K562 (cell line): Measurements from ENCODE around the gene SDF4. TPM values are rescaled to one million over a fixed set of nuclear protein-coding genes. Genes with fewer than 3 reads are reported as not detected.

ENCODE experiments used
- ATAC-seq: fragments of 200-7000 bp; cut with Tn5 transposase; 3 replicates; pipeline ENCODE4 v1.9.1; 2020; ENCODE audit warnings: moderate library complexity
- BruUV-seq: library from RNA; stranded (reverse); fragments of 400-500 nt; replicated peaks from 2 replicates; lab custom pipeline; 2021; lab: Mats Ljungman, UMichigan
- CTCF ChIA-PET: fragments of 300-600 bp; formaldehyde crosslinking; extraction: SDS; loops from one replicate; lab custom pipeline; 2021; ENCODE audit warnings: low intra/inter-chr PET ratio; lab: Yijun Ruan, JAX
- POLR2A ChIA-PET: fragments of 300-600, 350-650 bp; sonication (Branson Sonifier 250); formaldehyde crosslinking; extraction: SDS; loops from one replicate; lab custom pipeline; 2021; ENCODE audit warnings: antibody characterized with exemption, inconsistent platforms; lab: Yijun Ruan, JAX
- DNase-seq, 4 experiments: peaks; one replicate each; pipeline versions ENCODE4 v3.0.0 to v3.0.0-alpha.2; 2011 to 2018; ENCODE audit warnings: low spot score in 3 of 4, mixed read lengths in 3 of 4; ENCODE audit errors: extremely low read depth in 1 of 4
- FAIRE-seq: peaks from 2 replicates; lab custom pipeline; 2011; peaks lifted over from hg19 to GRCh38; lab: Jason Lieb, UNC
- H2AFZ ChIP-seq: 2 replicates; pipeline ENCODE4 v1.6.0; 2011; ENCODE audit warnings: low read depth, low read length, control low read depth, inconsistent platforms
- H3K27ac ChIP-seq: fragments of 200-600 bp; 3 replicates; pipeline ENCODE4 v1.8.0; 2011; ENCODE audit warnings: low read depth, mild to moderate bottlenecking, control low read depth, inconsistent platforms, low read length, moderate library complexity, mixed read lengths; ENCODE audit errors: extremely low read depth
- H3K27me3 ChIP-seq, 2 experiments: fragments of 300-600 bp in 1 of 2; 2 replicates in 1 of 2; 3 replicates in 1 of 2; pipeline versions ENCODE4 v1.6.0 to v1.8.0; 2011; ENCODE audit warnings: inconsistent platforms in 2 of 2, low read length in 2 of 2, mild to moderate bottlenecking in 1 of 2, mixed read lengths in 1 of 2, moderate library complexity in 1 of 2; ENCODE audit not compliant: control insufficient read depth in 2 of 2, insufficient read depth in 2 of 2
- H3K36me3 ChIP-seq: fragments of 300-600 bp; 3 replicates; pipeline ENCODE4 v1.8.0; 2011; ENCODE audit warnings: mild to moderate bottlenecking, low read length, inconsistent platforms; ENCODE audit not compliant: control insufficient read depth, insufficient read depth
- H3K4me1 ChIP-seq, 2 experiments: fragments of 200-600 bp in 1 of 2; replicated peaks in 1 of 2; 2 replicates in 1 of 2; 3 replicates in 1 of 2; pipeline versions ENCODE4 v1.5.1 to v1.8.0; 2011; ENCODE audit warnings: inconsistent platforms in 2 of 2, low read length in 2 of 2, mild to moderate bottlenecking in 1 of 2, mixed read lengths in 1 of 2, moderate library complexity in 1 of 2; ENCODE audit not compliant: control insufficient read depth in 2 of 2, insufficient read depth in 2 of 2
- H3K4me2 ChIP-seq: 2 replicates; pipeline ENCODE4 v1.6.1; 2011; ENCODE audit warnings: low read length, control low read depth, inconsistent platforms, mixed read lengths; ENCODE audit not compliant: insufficient read depth
- H3K4me3 ChIP-seq: fragments of 200-600 bp; sonication (generic), shearing (Covaris generic); 2 replicates; pipeline ENCODE4 v1.5.1; 2016; ENCODE audit warnings: control low read depth, inconsistent platforms
- H3K79me2 ChIP-seq: fragments of 200-600 bp; 3 replicates; pipeline ENCODE4 v1.8.0; 2011; ENCODE audit warnings: low read length, inconsistent platforms; ENCODE audit not compliant: control insufficient read depth, insufficient read depth
- H3K9ac ChIP-seq, 2 experiments: 2 replicates each; pipeline versions ENCODE4 v1.6.0 to v1.6.1; 2011; ENCODE audit warnings: low read depth in 2 of 2, low read length in 2 of 2, control low read depth in 1 of 2, inconsistent platforms in 1 of 2, mild to moderate bottlenecking in 1 of 2, mixed read lengths in 1 of 2; ENCODE audit not compliant: insufficient read depth in 1 of 2
- H3K9me1 ChIP-seq: one replicate; pipeline ENCODE4 v1.6.0; 2011; ENCODE audit warnings: inconsistent platforms, mild to moderate bottlenecking, low read length, moderate library complexity; ENCODE audit not compliant: control insufficient read depth, insufficient read depth
- H3K9me3 ChIP-seq: replicated peaks from 2 replicates; pipeline ENCODE4 v1.5.1; 2011; ENCODE audit warnings: low read depth, low read length, inconsistent platforms; ENCODE audit not compliant: control insufficient read depth, insufficient read depth
- H4K20me1 ChIP-seq: replicated peaks from 2 replicates; pipeline ENCODE4 v1.6.1; 2011; ENCODE audit warnings: low read length, inconsistent platforms, mixed read lengths; ENCODE audit not compliant: control insufficient read depth, insufficient read depth
- ETV6 ChIP-seq, 3 experiments: fragments of 150-350 bp in 1 of 3; sonication (generic) in 1 of 3; formaldehyde crosslinking in 1 of 3; IDR thresholded peaks; 2 replicates each; pipeline versions ENCODE4 v1.6.1 to v1.8.0; 2014 to 2022; ENCODE audit warnings: borderline replicate concordance in 2 of 3, low read depth in 2 of 3, antibody characterized with exemption in 1 of 3, low read length in 1 of 3, mild to moderate bottlenecking in 1 of 3, missing genetic modification reagents in 1 of 3
- POLR2G ChIP-seq: fragments of 200-400 bp; formaldehyde crosslinking; IDR thresholded peaks from 2 replicates; pipeline ENCODE4 v1.6.1; 2017; ENCODE audit warnings: low read depth, mild to moderate bottlenecking, antibody characterized with exemption, low read length, moderate library complexity
- RBFOX2 ChIP-seq: fragments of 200-400 bp; formaldehyde crosslinking; IDR thresholded peaks from 2 replicates; pipeline ENCODE4 v1.6.1; 2017; ENCODE audit warnings: low read depth, mild to moderate bottlenecking, low read length, moderate library complexity
- ZNF280B ChIP-seq: fragments of 250-450 bp; sonication (Bioruptor Pico); IDR thresholded peaks from 2 replicates; pipeline ENCODE4 v1.5.1; 2021; ENCODE audit warnings: mild to moderate bottlenecking
- WGBS: fragments of 100-300 bp; shearing (Covaris generic); methylation state at CpG from one replicate; pipeline ENCODE4 v1.1.6; 2016; ENCODE audit warnings: low coverage, mixed read lengths; ENCODE audit not compliant: insufficient coverage; ENCODE audit errors: missing lambda C conversion rate; 5-methylcytosine and 5-hydroxymethylcytosine counted together
- in situ Hi-C: fragments of 300-500 bp; cut with MboI; formaldehyde crosslinking; loops from 4 replicates; pipeline ENCODE4 v1.15.0; 2018; ENCODE audit warnings: inconsistent platforms, mixed read lengths
- intact Hi-C: fragments of 100-400 bp; cut with micrococcal nuclease; formaldehyde crosslinking; loops from 2 replicates; pipeline ENCODE4 v1.14.2; 2022
- polyA plus RNA-seq, 8 experiments: library from polyadenylated mRNA; depleted of rRNA in 4 of 8; stranded (reverse) in 5 of 8; unstranded in 3 of 8; fragments of >200 nt; fragmentation: Nextera tagmentation in 2 of 8; fragmentation: Illumina TruSeq in 1 of 8; extraction: Ambion mirVana in 2 of 8; extraction: Trizol in 1 of 8; gene quantifications; 2 replicates each; pipeline versions ENCODE4 v1.2.1 to v1.2.3, GENCODE V29; 2011 to 2014; ENCODE audit warnings: inconsistent platforms in 1 of 8, missing spikeins in 1 of 8
- total RNA-seq, 7 experiments: library from RNA; depleted of rRNA in 6 of 7; stranded (reverse); fragments of >200 nt in 6 of 7; fragmentation: Illumina TruSeq in 2 of 7; extraction: Trizol in 2 of 7; gene quantifications; 2 replicates each; pipeline versions ENCODE4 v1.2.1 to v1.2.3, GENCODE V29; 2011 to 2021; ENCODE audit warnings: low replicate concordance in 1 of 7

The SDF4 gene
- total and polyA plus RNA-seq, 9 of the 15 experiments (the other 6 are each of a cell fraction or from before 2014, with no cell fraction given) = 0.35 to 160 (median 65.2) TPM

GRCh38 chr1:1226566-1227362 lies 5.0 kb downstream of the SDF4 start (continued):
- TF ChIP-seq ZNF280B (CRISPR knock-in tag) = no peak
- TF ChIP-seq, all 486 proteins: peak for 2

- Histone ChIP-seq H3K4me2 (no peak overlapping the region), H4K20me1 (peaks cover 9% of the 10 kb centered on the region; the same call in 1 of the 2 replicates), H3K27me3 (no peaks in the 10 kb centered on the region), H3K4me3 (no peak overlapping the region), H3K9ac (no peak overlapping the region), H3K4me1 (peaks cover 5 to 66% of the 10 kb centered on the region in 2 experiments; a peak in 4 of 5 replicates), H3K27ac (no peak overlapping the region), H3K79me2 (peaks cover 69% of the 10 kb centered on the region), H3K36me3 (peaks cover 90% of the 10 kb centered on the region; the same call in 2 of the 3 replicates), H3K9me3 (no peaks in the 10 kb centered on the region), H3K9me1 (no peaks in the 10 kb centered on the region), H2AFZ (no peak overlapping the region)
- no peak for ATAC-seq
- no peak for DNase-seq
- TF ChIP-seq ETV6 (IDR thresholded peaks at IDR 0.05; ENCODE audit: borderline replicate concordance in 1 of 2, low read depth in 2 of 2, low read length in 1 of 2) (no peak), ETV6 (CRISPR knock-in tag; IDR thresholded peaks at IDR 0.05; ENCODE audit: borderline replicate concordance) (no peak), RBFOX2 (peak; percentile 52), POLR2G (0 out of 2 replicates have a peak, but pooled peaks have one; percentile 43)
- BruUV-seq = no TSS peak
- ChIA-PET POLR2A (interaction anchor here (0.6 to 1.8 kb wide), 5 partner anchors 10 to 100 kb away, joined by 3 to 7 read pairs (median 3); no protein-coding TSS in a partner anchor), CTCF (no interaction called here)
- intact Hi-C loops = no loop called here
- WGBS = 96% methylated on average over 18 of the region's 18 CpGs
- in situ Hi-C loops = no loop called here
- no peak for FAIRE-seq
Measured at GRCh38 chr1:1225913-1226312, 5.9 kb downstream of the SDF4 start.
